ENCODE data around the gene MGLL.

GRCh38 chr3:127784865-127785710, 37.2 kb downstream of the MGLL start:
- TF ChIP-seq, protein P1, sequence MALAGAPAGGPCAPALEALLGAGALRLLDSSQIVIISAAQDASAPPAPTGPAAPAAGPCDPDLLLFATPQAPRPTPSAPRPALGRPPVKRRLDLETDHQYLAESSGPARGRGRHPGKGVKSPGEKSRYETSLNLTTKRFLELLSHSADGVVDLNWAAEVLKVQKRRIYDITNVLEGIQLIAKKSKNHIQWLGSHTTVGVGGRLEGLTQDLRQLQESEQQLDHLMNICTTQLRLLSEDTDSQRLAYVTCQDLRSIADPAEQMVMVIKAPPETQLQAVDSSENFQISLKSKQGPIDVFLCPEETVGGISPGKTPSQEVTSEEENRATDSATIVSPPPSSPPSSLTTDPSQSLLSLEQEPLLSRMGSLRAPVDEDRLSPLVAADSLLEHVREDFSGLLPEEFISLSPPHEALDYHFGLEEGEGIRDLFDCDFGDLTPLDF (CRISPR knock-in tag; IDR thresholded peaks at IDR 0.05): no peak
- TF ChIP-seq MYBL2 (CRISPR knock-in tag; IDR thresholded peaks at IDR 0.05) (no peak), CTCF (IDR thresholded peaks at IDR 0.05) (no peak), GRHL2 (CRISPR knock-in tag; IDR thresholded peaks at IDR 0.05; ENCODE audit: insufficient replicate concordance, severe bottlenecking) (no peak), FOXJ3 (CRISPR knock-in tag; IDR thresholded peaks at IDR 0.05; ENCODE audit: borderline replicate concordance) (no peak)
- TF ChIP-seq, protein P2, sequence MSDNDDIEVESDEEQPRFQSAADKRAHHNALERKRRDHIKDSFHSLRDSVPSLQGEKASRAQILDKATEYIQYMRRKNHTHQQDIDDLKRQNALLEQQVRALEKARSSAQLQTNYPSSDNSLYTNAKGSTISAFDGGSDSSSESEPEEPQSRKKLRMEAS (CRISPR knock-in tag; IDR thresholded peaks at IDR 0.05): no peak
